Activated CD4-positive, alpha-beta T cell treated with anti-CD3 and anti-CD28 coated beads for 4 hours (primary cell): ENCODE data around the gene WRAP73.

Experiments used
- DNase-seq, 2 donors: peaks; one replicate each; pipeline ENCODE4 v3.0.0-alpha.2; 2020

Gene WRAP73

GRCh38 chr1:3649342-3650247 is at the start of gene WRAP73:
Gene WRAP73 (minus strand): TSS chr1:3650103. CDS start chr1:3649999, 104 bp downstream.
- peak; percentile 88 for DNase-seq

GRCh38 chr1:3699596-3699995 is 49.7 kb upstream of the WRAP73 start:
- DNase-seq: no peak

GRCh38 chr1:3698660-3699408 is 48.9 kb upstream of the WRAP73 start:
- no peak for DNase-seq

- DNase-seq: no peak
Observed at GRCh38 chr1:3697810-3698209, 47.9 kb upstream of the WRAP73 start.

GRCh38 chr1:3697104-3697503 is 47.2 kb upstream of the WRAP73 start:
- DNase-seq: no peak

- no peak for DNase-seq
Observed at GRCh38 chr1:3696689-3697088, 46.8 kb upstream of the WRAP73 start.

- peak; percentile 9 to 13 for DNase-seq
Observed at GRCh38 chr1:3695326-3696217, 45.7 kb upstream of the WRAP73 start.

- DNase-seq: no peak
Observed at GRCh38 chr1:3693321-3693720, 43.4 kb upstream of the WRAP73 start.

GRCh38 chr1:3692598-3692997 is 42.7 kb upstream of the WRAP73 start:
- DNase-seq: no peak

- DNase-seq: no peak
Observed at GRCh38 chr1:3691421-3692204, 41.7 kb upstream of the WRAP73 start.

- DNase-seq: no peak
Observed at GRCh38 chr1:3690282-3691065, 40.6 kb upstream of the WRAP73 start.

- DNase-seq: no peak
Observed at GRCh38 chr1:3689138-3689750, 39.3 kb upstream of the WRAP73 start.

- DNase-seq: no peak
Observed at GRCh38 chr1:3688356-3689137, 38.6 kb upstream of the WRAP73 start.

GRCh38 chr1:3687504-3687903 is 37.6 kb upstream of the WRAP73 start:
- DNase-seq: no peak

GRCh38 chr1:3685906-3686305 is 36.0 kb upstream of the WRAP73 start:
- DNase-seq: no peak

GRCh38 chr1:3685222-3685621 is 35.3 kb upstream of the WRAP73 start:
- no peak for DNase-seq

GRCh38 chr1:3683992-3684391 is 34.1 kb upstream of the WRAP73 start:
- no peak for DNase-seq

- DNase-seq: no peak
Observed at GRCh38 chr1:3683197-3683596, 33.3 kb upstream of the WRAP73 start.

- DNase-seq: no peak
Observed at GRCh38 chr1:3681898-3682806, 32.2 kb upstream of the WRAP73 start.
